SKM-1 treated with dmso at 0.1 percent for 144 hours (cell line): Measurements from ENCODE around the gene FAM25G.

Source experiments
- DNase-seq: peaks from one replicate; lab custom pipeline; 2025; ENCODE audit not compliant: unreplicated experiment; lab: John Stamatoyannopoulos, UW

Gene FAM25G

GRCh38 chr10:47449102-47449978, 42.2 kb downstream of the FAM25G start:
- no peak for DNase-seq

GRCh38 chr10:47447705-47448104, 43.8 kb downstream of the FAM25G start:
- DNase-seq = no peak

GRCh38 chr10:47447209-47447608, 44.3 kb downstream of the FAM25G start:
- DNase-seq = no peak

- DNase-seq = no peak
These were observed 45.8 kb downstream of the FAM25G start for GRCh38 chr10:47445720-47446119.

- no peak for DNase-seq
These were observed 47.5 kb downstream of the FAM25G start for GRCh38 chr10:47444047-47444446.

- no peak for DNase-seq
These were observed 48.4 kb downstream of the FAM25G start for GRCh38 chr10:47443145-47443544.

- DNase-seq = no peak
These were observed 49.1 kb downstream of the FAM25G start for GRCh38 chr10:47442351-47442750.

GRCh38 chr10:47441938-47442337, 49.6 kb downstream of the FAM25G start:
- no peak for DNase-seq

- DNase-seq = no peak
These were observed 51.3 kb downstream of the FAM25G start for GRCh38 chr10:47440207-47440606.

GRCh38 chr10:47438857-47439474, 52.5 kb downstream of the FAM25G start:
- peak; percentile 24 for DNase-seq
